Gastrocnemius medialis (tissue), 4 donors: Measurements from ENCODE around the gene SYT2. TPM values are rescaled to one million over a fixed set of nuclear protein-coding genes. Genes with fewer than 3 reads are reported as not detected.

Experiments
- ATAC-seq, 2 donors: fragments of 150-250 bp; one replicate each; pipeline ENCODE4 v1.9.1; 2016
- DNase-seq, 2 donors: peaks; one replicate each; pipeline ENCODE4 v3.0.0-alpha.2; 2019
- H3K27ac ChIP-seq, 4 donors: fragments of 200-600 bp; sonication (generic); 1 replicate in 1 of 4; 2 replicates in 3 of 4; pipeline ENCODE4 v1.5.1; 2016 to 2018; ENCODE audit warnings: mild to moderate bottlenecking in 2 of 4, moderate library complexity in 1 of 4
- H3K27me3 ChIP-seq, 3 donors: fragments of 200-600 bp; sonication (generic) in 2 of 3; 1 replicate in 1 of 3; 2 replicates in 2 of 3; pipeline versions ENCODE4 v1.5.1 to v1.6.0; 2016 to 2019; ENCODE audit warnings: mild to moderate bottlenecking in 1 of 3, moderate library complexity in 1 of 3
- H3K36me3 ChIP-seq, 2 donors: fragments of 200-600 bp; sonication (generic) in 1 of 2; one replicate each; pipeline ENCODE4 v1.5.1; 2017 to 2018
- H3K4me1 ChIP-seq, 2 donors: fragments of 200-600 bp; sonication (generic) in 1 of 2; one replicate each; pipeline ENCODE4 v1.5.1; 2016 to 2017; ENCODE audit warnings: mild to moderate bottlenecking in 2 of 2
- H3K4me3 ChIP-seq, 4 donors: fragments of 200-600 bp; sonication (generic) in 3 of 4; 1 replicate in 1 of 4; 2 replicates in 3 of 4; pipeline ENCODE4 v1.5.1; 2016 to 2019; ENCODE audit warnings: mild to moderate bottlenecking in 2 of 4
- H3K9me3 ChIP-seq, 3 donors: fragments of 200-600 bp; sonication (generic) in 2 of 3; 1 replicate in 1 of 3; 2 replicates in 2 of 3; pipeline ENCODE4 v1.5.1; 2016 to 2019
- POLR2A ChIP-seq, 2 donors: fragments of 450-650 bp; IDR thresholded peaks; one replicate each; pipeline ENCODE4 v1.6.1; 2017; ENCODE audit warnings: antibody characterized with exemption in 2 of 2, mild to moderate bottlenecking in 2 of 2, moderate library complexity in 2 of 2
- in situ Hi-C, 4 donors: fragments of 200-750 bp; cut with MboI; loops; one replicate each; pipeline versions ENCODE4 v1.15.0 to v1.8.0; 2017; ENCODE audit warnings: low sequenced_read_pairs in 4 of 4
- intact Hi-C: fragments of 100-400 bp; cut with DNase I; formaldehyde crosslinking; loops from one replicate; pipeline ENCODE4 v1.15.1; 2023; ENCODE audit warnings: low total_unique reads
- total RNA-seq, 4 donors: library from RNA; depleted of rRNA; stranded (reverse); fragments of >200 nt; gene quantifications; one replicate each; pipeline versions ENCODE4 v1.1.0 to v1.2.3, GENCODE V29; 2016
- TF ChIP-seq, protein P1 (sequence below), 5 experiments: fragments of 450-650 bp in 3 of 5; fragments of 200-600 bp in 2 of 5; sonication (generic) in 2 of 5; IDR thresholded peaks in 4 of 5; conservative IDR thresholded peaks in 1 of 5; 1 replicate in 4 of 5; 2 replicates in 1 of 5; pipeline ENCODE4 v1.5.1; 2016 to 2019; ENCODE audit warnings: antibody characterized with exemption in 5 of 5, mild to moderate bottlenecking in 3 of 5, moderate library complexity in 3 of 5

SYT2 gene
- total RNA-seq, 4 donors from 2014 or later = not detected

- H3K9me3 ChIP-seq = no peaks in the 10 kb centered on the region
- no peak for DNase-seq
- no peak for TF ChIP-seq POLR2A (IDR thresholded peaks at IDR 0.05)
- TF ChIP-seq, protein P1, sequence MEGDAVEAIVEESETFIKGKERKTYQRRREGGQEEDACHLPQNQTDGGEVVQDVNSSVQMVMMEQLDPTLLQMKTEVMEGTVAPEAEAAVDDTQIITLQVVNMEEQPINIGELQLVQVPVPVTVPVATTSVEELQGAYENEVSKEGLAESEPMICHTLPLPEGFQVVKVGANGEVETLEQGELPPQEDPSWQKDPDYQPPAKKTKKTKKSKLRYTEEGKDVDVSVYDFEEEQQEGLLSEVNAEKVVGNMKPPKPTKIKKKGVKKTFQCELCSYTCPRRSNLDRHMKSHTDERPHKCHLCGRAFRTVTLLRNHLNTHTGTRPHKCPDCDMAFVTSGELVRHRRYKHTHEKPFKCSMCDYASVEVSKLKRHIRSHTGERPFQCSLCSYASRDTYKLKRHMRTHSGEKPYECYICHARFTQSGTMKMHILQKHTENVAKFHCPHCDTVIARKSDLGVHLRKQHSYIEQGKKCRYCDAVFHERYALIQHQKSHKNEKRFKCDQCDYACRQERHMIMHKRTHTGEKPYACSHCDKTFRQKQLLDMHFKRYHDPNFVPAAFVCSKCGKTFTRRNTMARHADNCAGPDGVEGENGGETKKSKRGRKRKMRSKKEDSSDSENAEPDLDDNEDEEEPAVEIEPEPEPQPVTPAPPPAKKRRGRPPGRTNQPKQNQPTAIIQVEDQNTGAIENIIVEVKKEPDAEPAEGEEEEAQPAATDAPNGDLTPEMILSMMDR (IDR thresholded peaks at IDR 0.05 in 4 of 5, conservative IDR thresholded peaks at IDR 0.05 in 1 of 5) = no peak
- ATAC-seq = no peak
- peaks cover 2 to 25% (median 15%) of the 10 kb centered on the region in 3 donors for H3K27me3 ChIP-seq
- intact Hi-C loops (no loop called here), in situ Hi-C loops (no loop called here)
- no peak overlapping the region for H3K27ac ChIP-seq
- no peak overlapping the region for H3K4me3 ChIP-seq
- H3K36me3 ChIP-seq = no peaks in the 10 kb centered on the region
- no peaks in the 10 kb centered on the region for H3K4me1 ChIP-seq
Measured at GRCh38 chr1:202662081-202662480, 48.2 kb downstream of the SYT2 start.

GRCh38 chr1:202661136-202661845 lies 49.0 kb downstream of the SYT2 start:
- Histone ChIP-seq H3K4me3 (no peak overlapping the region), H3K27me3 (peaks cover 2 to 25% (median 15%) of the 10 kb centered on the region in 3 donors), H3K9me3 (no peaks in the 10 kb centered on the region), H3K4me1 (no peaks in the 10 kb centered on the region), H3K36me3 (no peaks in the 10 kb centered on the region), H3K27ac (no peak overlapping the region)
- DNase-seq (no peak), ATAC-seq (no peak)
- TF ChIP-seq, protein P1 (IDR thresholded peaks at IDR 0.05 in 4 of 5, conservative IDR thresholded peaks at IDR 0.05 in 1 of 5) = no peak
- no peak for TF ChIP-seq POLR2A (IDR thresholded peaks at IDR 0.05)
- in situ Hi-C loops = no loop called here
- intact Hi-C loops = no loop called here

DNA sequence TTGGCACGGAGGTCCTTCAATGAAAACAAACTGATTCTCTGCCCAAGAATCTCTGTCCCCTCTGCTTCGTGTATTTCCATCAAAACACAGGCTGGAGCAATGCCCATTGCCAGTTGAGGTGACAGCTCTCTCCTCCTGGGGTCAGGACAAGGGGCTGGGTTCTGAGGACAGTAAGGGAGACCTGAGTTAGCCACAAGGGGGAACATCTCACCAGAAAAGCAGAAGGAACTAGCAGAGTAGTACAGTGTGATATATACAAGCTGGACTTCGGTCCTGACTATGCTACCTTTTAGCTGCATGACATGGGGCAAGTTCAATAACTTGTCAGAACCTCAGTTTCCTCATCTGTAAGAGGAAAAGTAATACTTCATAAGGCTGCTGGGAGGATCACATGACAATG lies 50.3 kb downstream of the SYT2 start:
- intact Hi-C loops = no loop called here

GRCh38 chr1:202659541-202659940 lies 50.7 kb downstream of the SYT2 start:
- H3K27me3 ChIP-seq = peaks cover 2 to 25% (median 18%) of the 10 kb centered on the region in 3 donors
- in situ Hi-C loops = no loop called here
- no peak for TF ChIP-seq POLR2A (IDR thresholded peaks at IDR 0.05)
- TF ChIP-seq, protein P1 (IDR thresholded peaks at IDR 0.05 in 4 of 5, conservative IDR thresholded peaks at IDR 0.05 in 1 of 5) = no peak
- no peak overlapping the region for H3K4me3 ChIP-seq
- H3K27ac ChIP-seq = no peak overlapping the region
- H3K9me3 ChIP-seq = no peaks in the 10 kb centered on the region
- no peaks in the 10 kb centered on the region for H3K36me3 ChIP-seq
- ATAC-seq = no peak
- intact Hi-C loops = no loop called here
- DNase-seq = no peak
- H3K4me1 ChIP-seq = no peaks in the 10 kb centered on the region

More for the DNA sequence above, 50.3 kb downstream of the SYT2 start:
- TF ChIP-seq, protein P1 (IDR thresholded peaks at IDR 0.05 in 4 of 5, conservative IDR thresholded peaks at IDR 0.05 in 1 of 5) = no peak
- no peak for TF ChIP-seq POLR2A (IDR thresholded peaks at IDR 0.05)
- no peak for ATAC-seq
- Histone ChIP-seq H3K27ac (no peak overlapping the region), H3K4me3 (no peak overlapping the region), H3K4me1 (no peaks in the 10 kb centered on the region), H3K9me3 (no peaks in the 10 kb centered on the region), H3K36me3 (no peaks in the 10 kb centered on the region), H3K27me3 (peaks cover 2 to 25% (median 18%) of the 10 kb centered on the region in 3 donors)
- DNase-seq = no peak
- in situ Hi-C loops = no loop called here
